Fibroblast of villous mesenchyme (primary cell): ENCODE measurements around the gene SH3YL1. TPM values are rescaled to one million over a fixed set of nuclear protein-coding genes. Genes with fewer than 3 reads are reported as not detected.

Experiments
- DNase-seq: peaks from one replicate; pipeline ENCODE4 v3.0.0-alpha.2; 2010; ENCODE audit warnings: low read depth
- H3K4me3 ChIP-seq: 2 replicates; pipeline ENCODE4 v1.5.1; 2011; ENCODE audit warnings: low read depth, mild to moderate bottlenecking, low read length
- CTCF ChIP-seq: IDR thresholded peaks from 2 replicates; pipeline ENCODE4 v1.5.1; 2012; ENCODE audit warnings: low read depth, mild to moderate bottlenecking, low read length; ENCODE audit not compliant: insufficient read depth
- total RNA-seq: library from RNA; depleted of rRNA; stranded (reverse); fragments of >200 nt; gene quantifications from 2 replicates; pipeline ENCODE4 v1.2.3, GENCODE V29; 2012

Gene SH3YL1
- total RNA-seq, 1 donor = 35.4 TPM

GRCh38 chr2:274503-274902 is 10.7 kb upstream of the SH3YL1 start:
- no peak for TF ChIP-seq CTCF
- no peak overlapping the region for H3K4me3 ChIP-seq
- DNase-seq = no peak

GRCh38 chr2:273333-273732 is 9.5 kb upstream of the SH3YL1 start:
- no peak for TF ChIP-seq CTCF
- DNase-seq = no peak
- no peak overlapping the region for H3K4me3 ChIP-seq

GRCh38 chr2:271917-272316 is 8.1 kb upstream of the SH3YL1 start:
- DNase-seq = no peak
- no peak overlapping the region for H3K4me3 ChIP-seq
- no peak for TF ChIP-seq CTCF

GRCh38 chr2:270861-271260 is 7.0 kb upstream of the SH3YL1 start:
- no peak for TF ChIP-seq CTCF
- DNase-seq = no peak
- H3K4me3 ChIP-seq = no peak overlapping the region

- no peak for DNase-seq
- no peak overlapping the region for H3K4me3 ChIP-seq
- no peak for TF ChIP-seq CTCF
These were observed 5.7 kb upstream of the SH3YL1 start for GRCh38 chr2:269356-270030.

GRCh38 chr2:268323-268722 is 4.5 kb upstream of the SH3YL1 start:
- TF ChIP-seq CTCF = no peak
- no peak overlapping the region for H3K4me3 ChIP-seq
- no peak for DNase-seq
